Natural killer cell (primary cell): ENCODE measurements around the gene ERN1. TPM values are rescaled to one million over a fixed set of nuclear protein-coding genes. Genes with fewer than 3 reads are reported as not detected.

Experiments used
- ATAC-seq, 3 donors: fragments of 150-1000 bp in 2 of 3; fragments of 200-7000 bp in 1 of 3; cut with Tn5 transposase; 1 replicate in 1 of 3; 2 replicates in 2 of 3; pipeline ENCODE4 v1.10.0; 2021; ENCODE audit warnings: mild to moderate bottlenecking in 2 of 3, moderate library complexity in 2 of 3
- DNase-seq, 2 donors: peaks; one replicate each; pipeline versions ENCODE4 v3.0.0 to v3.0.0-alpha.2; 2013 to 2021; ENCODE audit warnings: mixed read lengths in 1 of 2
- H3K27ac ChIP-seq: one replicate; pipeline ENCODE4 v1.5.1; 2013; ENCODE audit warnings: mild to moderate bottlenecking, low read length
- H3K27me3 ChIP-seq: one replicate; pipeline ENCODE4 v1.6.1; 2013; ENCODE audit warnings: low read length; ENCODE audit not compliant: control insufficient read depth, insufficient read depth
- H3K36me3 ChIP-seq: one replicate; pipeline ENCODE4 v1.6.1; 2013; ENCODE audit warnings: low read length; ENCODE audit not compliant: control insufficient read depth, insufficient read depth
- H3K4me1 ChIP-seq: one replicate; pipeline ENCODE4 v1.6.1; 2013; ENCODE audit warnings: low read length; ENCODE audit not compliant: control insufficient read depth, insufficient read depth
- H3K4me3 ChIP-seq: one replicate; pipeline ENCODE4 v1.5.1; 2013; ENCODE audit warnings: low read length
- H3K9me3 ChIP-seq: one replicate; pipeline ENCODE4 v1.6.1; 2013; ENCODE audit warnings: low read length; ENCODE audit not compliant: control insufficient read depth, insufficient read depth
- H3K27ac Mint-ChIP-seq, 2 donors: one replicate each; pipeline ENCODE4 v1.8.0; 2022; ENCODE audit warnings: mild to moderate bottlenecking in 2 of 2, mixed read lengths in 2 of 2, moderate library complexity in 1 of 2
- H3K27me3 Mint-ChIP-seq, 2 donors: one replicate each; pipeline ENCODE4 v1.8.0; 2022; ENCODE audit warnings: low read depth in 2 of 2, mixed read lengths in 2 of 2
- H3K36me3 Mint-ChIP-seq: one replicate; pipeline ENCODE4 v1.8.0; 2022; ENCODE audit warnings: mixed read lengths
- H3K4me1 Mint-ChIP-seq, 2 donors: one replicate each; pipeline ENCODE4 v1.8.0; 2022; ENCODE audit warnings: mixed read lengths in 2 of 2
- H3K4me3 Mint-ChIP-seq: one replicate; pipeline ENCODE4 v1.8.0; 2022; ENCODE audit warnings: mild to moderate bottlenecking, moderate library complexity, mixed read lengths
- H3K9me3 Mint-ChIP-seq, 2 donors: one replicate each; pipeline ENCODE4 v1.8.0; 2022; ENCODE audit warnings: mixed read lengths in 2 of 2
- CTCF ChIP-seq: fragments of 200-600 bp; IDR thresholded peaks from one replicate; pipeline ENCODE4 v1.8.0; 2022; ENCODE audit warnings: antibody characterized with exemption
- WGBS: methylation state at CpG from one replicate; pipeline ENCODE4 v1.1.7; 2013; ENCODE audit warnings: missing lambda C conversion rate; ENCODE audit not compliant: insufficient coverage; 5-methylcytosine and 5-hydroxymethylcytosine counted together
- intact Hi-C: fragments of 100-400 bp; cut with micrococcal nuclease; formaldehyde crosslinking; loops from one replicate; pipeline ENCODE4 v1.14.2; 2022
- total RNA-seq, 4 donors: library from RNA; stranded (reverse); fragments of 120-200 nt in 1 of 4; gene quantifications; one replicate each; pipeline versions ENCODE4 v1.2.3 to v1.2.4, GENCODE V29; 2013 to 2022

The ERN1 gene
- total RNA-seq, 3 donors from 2014 or later (not counting 1 experiment from before 2014, with no cell fraction given), result 52.9 to 90.5 (median 67.2) TPM

- Mint-ChIP-seq H3K4me3 (peak overlapping the region; percentile 93), H3K4me1 (peaks cover 58 to 62% of the 10 kb centered on the region in 2 donors), H3K27ac (peak overlapping the region; percentile 29 to 81), H3K9me3 (no peaks in the 10 kb centered on the region), H3K36me3 (no peaks in the 10 kb centered on the region), H3K27me3 (no peaks in the 10 kb centered on the region)
- Histone ChIP-seq H3K27ac (no peak overlapping the region), H3K27me3 (no peaks in the 10 kb centered on the region), H3K9me3 (no peaks in the 10 kb centered on the region), H3K4me3 (peak overlapping the region; percentile 77), H3K4me1 (peaks cover 52% of the 10 kb centered on the region), H3K36me3 (peaks cover 7% of the 10 kb centered on the region)
- 19% methylated on average over 19 of the region's 19 CpGs for WGBS
- intact Hi-C loops, result no loop called here
- TF ChIP-seq CTCF, result no peak
- ATAC-seq (no peak), DNase-seq (peak in 1 of 2 donors; percentile 26)
Observed at GRCh38 chr17:63997341-63998048, 132.4 kb downstream of the ERN1 start.

GRCh38 chr17:63996430-63997182 is 133.3 kb downstream of the ERN1 start:
- Mint-ChIP-seq H3K36me3 (no peaks in the 10 kb centered on the region), H3K27ac (no peak overlapping the region), H3K4me1 (peaks cover 67 to 71% of the 10 kb centered on the region in 2 donors), H3K9me3 (no peaks in the 10 kb centered on the region), H3K4me3 (peak overlapping the region; percentile 93), H3K27me3 (no peaks in the 10 kb centered on the region)
- no peaks in the 10 kb centered on the region for H3K27me3 ChIP-seq
- intact Hi-C loops, result no loop called here
- no peaks in the 10 kb centered on the region for H3K36me3 ChIP-seq
- peaks cover 60% of the 10 kb centered on the region for H3K4me1 ChIP-seq
- ATAC-seq (no peak), DNase-seq (no peak)
- TF ChIP-seq CTCF, result no peak
- WGBS, result 95% methylated on average over 11 of the region's 11 CpGs
- no peak overlapping the region for H3K27ac ChIP-seq
- H3K9me3 ChIP-seq, result no peaks in the 10 kb centered on the region
- H3K4me3 ChIP-seq, result no peak overlapping the region

GRCh38 chr17:63995626-63996025 is 134.3 kb downstream of the ERN1 start:
- Mint-ChIP-seq H3K4me1 (peaks cover 77 to 81% of the 10 kb centered on the region in 2 donors), H3K36me3 (no peaks in the 10 kb centered on the region), H3K4me3 (peak overlapping the region; percentile 38), H3K27me3 (no peaks in the 10 kb centered on the region), H3K9me3 (no peaks in the 10 kb centered on the region), H3K27ac (peak overlapping the region in 1 of 2 donors; percentile 67)
- TF ChIP-seq CTCF, result no peak
- H3K9me3 ChIP-seq, result no peaks in the 10 kb centered on the region
- H3K4me1 ChIP-seq, result peaks cover 69% of the 10 kb centered on the region
- H3K27ac ChIP-seq, result no peak overlapping the region
- DNase-seq (no peak), ATAC-seq (no peak)
- whole genome bisulfite sequencing, result 94% methylated on average over 3 of the region's 5 CpGs
- no peak overlapping the region for H3K4me3 ChIP-seq
- intact Hi-C loops, result no loop called here
- no peaks in the 10 kb centered on the region for H3K27me3 ChIP-seq
- no peaks in the 10 kb centered on the region for H3K36me3 ChIP-seq
